SK-N-MC (cell line): Measurements from ENCODE around the gene TNNT2.

Source experiments
- DNase-seq: peaks from one replicate; pipeline ENCODE4 v3.0.0-alpha.2; 2011; ENCODE audit warnings: low read depth, low spot score
- H3K27ac ChIP-seq: fragments of 200-600 bp; sonication (generic); 2 replicates; pipeline ENCODE4 v1.5.1; 2016; ENCODE audit warnings: mixed run types
- H3K36me3 ChIP-seq: fragments of 200-600 bp; sonication (generic); 2 replicates; pipeline ENCODE4 v1.6.1; 2017; ENCODE audit warnings: antibody characterized with exemption, low read length, mixed read lengths; ENCODE audit not compliant: insufficient read depth
- H3K4me3 ChIP-seq: fragments of 200-600 bp; sonication (generic); 2 replicates; pipeline ENCODE4 v1.5.1; 2016
- H3K9ac ChIP-seq: fragments of 200-600 bp; sonication (generic); 2 replicates; pipeline ENCODE4 v1.8.0; 2017; ENCODE audit warnings: mixed run types, mixed read lengths; ENCODE audit not compliant: insufficient read length
- H3K9me3 ChIP-seq: fragments of 200-600 bp; sonication (generic); 2 replicates; pipeline ENCODE4 v1.6.1; 2017; ENCODE audit warnings: low read depth, mild to moderate bottlenecking, antibody characterized with exemption, low read length, moderate library complexity, mixed read lengths
- EZH2 ChIP-seq: fragments of 200-600 bp; sonication (generic); IDR thresholded peaks from one replicate; pipeline ENCODE4 v1.6.1; 2017; ENCODE audit warnings: antibody characterized with exemption
- FOXP2 ChIP-seq: optimal IDR thresholded peaks from 2 replicates; pipeline ENCODE3; 2011; ENCODE audit warnings: mild to moderate bottlenecking, moderate library complexity; ENCODE audit not compliant: insufficient read depth; ENCODE audit errors: extremely low read length, control extremely low read depth
- POLR2AphosphoS5 ChIP-seq: IDR thresholded peaks from 2 replicates; pipeline ENCODE4 v1.6.1; 2012; ENCODE audit warnings: mild to moderate bottlenecking, low read depth, low read length, borderline replicate concordance

TNNT2 gene

DNA sequence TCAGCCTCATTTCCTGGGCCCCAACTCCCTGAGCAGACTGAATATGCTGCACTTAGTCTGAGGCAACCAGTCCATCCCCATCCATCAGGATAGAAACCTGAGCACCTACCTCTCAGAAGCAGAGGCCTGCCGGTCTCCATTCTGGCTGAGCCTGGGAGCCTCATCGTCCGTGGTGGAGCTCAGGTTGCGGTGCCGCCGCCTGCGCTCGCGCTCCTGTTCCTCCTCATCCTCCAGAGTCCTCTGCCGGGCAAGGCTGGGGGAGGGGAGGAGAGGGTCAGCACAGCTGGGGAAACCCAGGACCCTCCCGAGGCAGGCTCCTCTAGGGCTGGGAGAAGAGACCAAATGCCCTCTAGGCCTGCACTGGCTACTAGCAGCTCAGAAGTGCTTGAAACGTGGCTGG is 11.6 kb upstream of the TNNT2 start:
- no peaks in the 10 kb centered on the region for H3K9me3 ChIP-seq
- no peak overlapping the region for H3K27ac ChIP-seq
- no peak overlapping the region for H3K9ac ChIP-seq
- no peaks in the 10 kb centered on the region for H3K36me3 ChIP-seq
- H3K4me3 ChIP-seq: no peak overlapping the region
- TF ChIP-seq EZH2: no peak
- TF ChIP-seq POLR2AphosphoS5: no peak
- TF ChIP-seq FOXP2: no peak
- no peak for DNase-seq

DNA sequence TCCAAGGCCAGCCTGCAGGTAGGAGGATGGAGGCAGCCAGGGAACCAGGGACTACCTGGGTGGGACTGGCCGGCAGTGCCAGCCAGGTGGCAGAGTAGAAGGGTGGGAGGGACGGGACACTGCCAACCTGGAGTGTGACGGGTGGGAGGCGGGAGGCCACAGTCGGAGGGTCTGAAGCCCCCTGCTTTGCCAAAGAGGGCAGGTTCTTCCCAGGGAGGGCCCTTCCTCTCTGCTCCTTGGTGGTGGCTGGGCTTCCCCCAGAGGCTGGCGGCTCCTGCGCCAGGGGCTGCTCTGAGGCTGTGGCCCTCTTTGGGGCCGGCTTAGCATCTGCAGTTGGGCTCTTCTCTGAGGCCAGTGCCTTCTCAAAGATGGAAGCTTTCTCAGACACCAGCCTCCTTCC is 8.7 kb upstream of the TNNT2 start:
- no peak for TF ChIP-seq EZH2
- TF ChIP-seq FOXP2: no peak
- TF ChIP-seq POLR2AphosphoS5: no peak
- Histone ChIP-seq H3K36me3 (no peaks in the 10 kb centered on the region), H3K27ac (no peak overlapping the region), H3K9me3 (no peaks in the 10 kb centered on the region), H3K4me3 (no peak overlapping the region), H3K9ac (no peak overlapping the region)
- no peak for DNase-seq

DNA sequence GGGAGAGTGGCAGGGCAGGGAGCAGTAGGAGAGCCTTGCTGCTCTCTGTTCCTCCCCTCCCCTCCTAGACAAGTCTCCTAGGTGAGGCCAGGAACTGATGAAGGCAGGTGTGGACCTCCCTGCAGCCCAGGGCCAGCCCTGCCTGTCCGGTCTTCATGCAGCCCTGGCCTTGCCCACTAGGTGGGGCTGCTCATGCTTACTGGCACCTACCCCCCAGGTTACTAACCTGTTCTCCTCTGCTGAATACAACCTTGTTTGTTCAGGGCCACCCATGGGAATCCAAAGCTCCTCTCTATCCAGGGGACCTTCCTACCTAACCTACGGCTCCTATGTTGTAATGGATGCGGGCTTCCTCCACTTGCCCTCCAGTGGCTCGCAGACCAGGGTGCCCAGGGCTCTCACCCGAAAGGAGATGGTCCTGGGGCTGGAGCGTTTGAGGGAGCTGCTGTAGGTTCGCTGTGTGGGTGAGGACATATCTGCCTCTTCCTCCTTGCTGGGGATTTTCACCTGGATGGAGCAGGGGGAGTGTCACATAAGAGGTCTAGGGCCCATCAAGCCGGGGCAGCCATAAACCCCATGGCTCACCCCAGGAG is 7.9 kb upstream of the TNNT2 start:
- H3K4me3 ChIP-seq: no peak overlapping the region
- no peaks in the 10 kb centered on the region for H3K36me3 ChIP-seq
- DNase-seq: no peak
- H3K27ac ChIP-seq: no peak overlapping the region
- TF ChIP-seq FOXP2 (no peak), POLR2AphosphoS5 (no peak), EZH2 (no peak)
- no peaks in the 10 kb centered on the region for H3K9me3 ChIP-seq
- no peak overlapping the region for H3K9ac ChIP-seq

GRCh38 chr1:201384406-201384782 is 6.9 kb upstream of the TNNT2 start:
- no peak for TF ChIP-seq POLR2AphosphoS5
- no peak for TF ChIP-seq EZH2
- no peak for TF ChIP-seq FOXP2
- H3K4me3 ChIP-seq: no peak overlapping the region
- DNase-seq: no peak
- no peaks in the 10 kb centered on the region for H3K9me3 ChIP-seq
- H3K36me3 ChIP-seq: no peaks in the 10 kb centered on the region
- no peak overlapping the region for H3K9ac ChIP-seq
- no peak overlapping the region for H3K27ac ChIP-seq

- no peak overlapping the region for H3K27ac ChIP-seq
- H3K36me3 ChIP-seq: no peaks in the 10 kb centered on the region
- TF ChIP-seq POLR2AphosphoS5 (no peak), FOXP2 (no peak), EZH2 (no peak)
- no peak overlapping the region for H3K4me3 ChIP-seq
- H3K9me3 ChIP-seq: no peaks in the 10 kb centered on the region
- DNase-seq: no peak
- no peak overlapping the region for H3K9ac ChIP-seq
These were observed 6.3 kb upstream of the TNNT2 start for GRCh38 chr1:201383647-201384405.

DNA sequence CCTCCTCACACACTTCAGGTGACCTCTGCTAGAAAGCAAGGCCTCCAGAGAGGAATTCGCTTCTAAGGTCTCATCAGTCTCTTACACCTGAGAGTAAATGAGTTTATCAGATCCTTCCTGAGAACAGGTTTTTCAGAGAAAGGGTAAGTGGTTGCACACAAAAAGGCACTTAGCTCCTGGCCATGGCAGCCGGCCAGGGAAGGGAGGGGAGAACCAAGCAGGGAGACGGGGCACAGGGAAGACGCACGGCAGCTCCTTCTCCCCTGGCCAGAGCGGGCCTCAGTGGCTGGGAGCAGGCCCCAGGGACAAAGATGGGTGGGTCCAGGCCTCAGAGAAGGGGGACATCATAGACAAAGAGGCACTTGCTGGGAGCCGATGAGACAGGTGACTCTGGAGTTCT is 3.6 kb upstream of the TNNT2 start:
- no peak for DNase-seq
- Histone ChIP-seq H3K4me3 (no peak overlapping the region), H3K9ac (no peak overlapping the region), H3K9me3 (no peaks in the 10 kb centered on the region), H3K27ac (no peak overlapping the region), H3K36me3 (no peaks in the 10 kb centered on the region)
- TF ChIP-seq POLR2AphosphoS5 (no peak), EZH2 (no peak), FOXP2 (no peak)

DNA sequence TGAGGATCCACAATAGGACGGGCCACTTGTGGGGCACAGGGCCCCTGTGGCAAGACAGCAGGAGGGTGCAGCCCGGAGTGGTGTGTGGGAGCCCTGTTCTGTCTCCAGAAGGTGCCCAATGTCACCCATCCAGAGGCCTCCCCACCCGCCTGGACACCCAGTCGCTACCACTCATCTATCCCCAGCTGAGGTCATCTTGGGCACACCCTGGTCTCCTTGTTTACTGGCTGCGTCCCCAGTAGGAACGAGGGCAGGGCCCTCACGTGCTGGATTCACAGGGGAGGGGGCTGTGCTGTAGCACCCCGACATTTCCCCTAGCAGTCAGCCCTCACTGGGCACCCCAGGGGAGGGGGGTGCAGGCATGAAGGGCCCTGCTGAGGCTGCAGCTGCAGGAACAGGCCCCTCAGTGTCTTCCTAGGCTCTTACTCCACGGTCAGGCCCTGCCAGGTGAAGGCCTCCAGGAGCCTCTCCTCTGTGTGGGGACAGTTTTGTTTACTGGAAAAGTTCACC is 2.3 kb upstream of the TNNT2 start:
- Histone ChIP-seq H3K27ac (no peak overlapping the region), H3K9me3 (no peaks in the 10 kb centered on the region)

DNA sequence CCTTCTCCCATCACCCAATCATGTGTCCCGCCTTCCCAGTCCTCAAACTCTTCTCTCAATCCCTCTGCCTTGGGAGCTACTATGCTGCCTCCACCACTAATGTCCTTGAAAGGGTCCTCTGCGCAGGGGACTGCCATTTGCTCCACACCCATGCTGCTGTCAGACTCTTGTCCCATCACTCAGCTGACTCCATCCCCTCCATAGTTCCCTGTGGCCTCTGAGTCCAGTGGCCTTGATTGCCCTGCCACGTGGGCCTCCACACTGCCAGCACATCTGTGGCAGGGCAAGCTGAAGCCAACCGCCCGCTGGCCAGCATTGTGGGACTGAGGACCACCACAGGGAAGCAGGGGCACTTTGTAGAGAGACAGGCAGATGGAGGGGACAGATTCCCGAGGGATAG is 1.3 kb upstream of the TNNT2 start:
- Histone ChIP-seq H3K27ac (no peak overlapping the region), H3K9me3 (no peaks in the 10 kb centered on the region), H3K4me3 (no peak overlapping the region), H3K36me3 (no peaks in the 10 kb centered on the region), H3K9ac (no peak overlapping the region)
- TF ChIP-seq FOXP2 (no peak), POLR2AphosphoS5 (no peak), EZH2 (no peak)
- no peak for DNase-seq

More for the DNA sequence above, 2.3 kb upstream of the TNNT2 start:
- Histone ChIP-seq H3K36me3 (no peaks in the 10 kb centered on the region), H3K4me3 (no peak overlapping the region), H3K9ac (no peak overlapping the region)
- DNase-seq: no peak
- TF ChIP-seq FOXP2 (no peak), POLR2AphosphoS5 (no peak), EZH2 (no peak)
